SK-N-SH treated with all-trans-retinoic acid at 6 μM for 48 hours (cell line): ENCODE results near the gene TPRG1.

Source experiments
- ATAC-seq: fragments of 200-7000 bp; cut with Tn5 transposase; 3 replicates; pipeline ENCODE4 v1.9.1; 2020; ENCODE audit warnings: mild to moderate bottlenecking, moderate library complexity
- ARNTL ChIP-seq: fragments of 450-650 bp; formaldehyde crosslinking; IDR thresholded peaks from 2 replicates; pipeline ENCODE4 v1.5.0; 2020; ENCODE audit warnings: low read depth, mild to moderate bottlenecking, moderate library complexity, borderline replicate concordance
- BACH2 ChIP-seq: fragments of 250-450 bp; sonication (Bioruptor Pico); IDR thresholded peaks from 2 replicates; pipeline ENCODE4 v1.9.0; 2021; ENCODE audit warnings: mild to moderate bottlenecking, borderline replicate concordance
- CREB5 ChIP-seq: fragments of 250-450 bp; sonication (Bioruptor Pico); IDR thresholded peaks from 2 replicates; pipeline ENCODE4 v1.5.1; 2020; ENCODE audit warnings: low read depth, mild to moderate bottlenecking, moderate library complexity
- CSDC2 ChIP-seq: fragments of 250-450 bp; sonication (Bioruptor Pico); IDR thresholded peaks from 2 replicates; pipeline ENCODE4 v1.5.0; 2020; ENCODE audit warnings: mild to moderate bottlenecking, moderate library complexity
- CSRNP3 ChIP-seq: fragments of 250-450 bp; sonication (Bioruptor Pico); IDR thresholded peaks from 2 replicates; pipeline ENCODE4 v1.5.1; 2021; ENCODE audit warnings: mild to moderate bottlenecking, moderate library complexity
- ESRRG ChIP-seq: fragments of 250-450 bp; sonication (Bioruptor Pico); IDR thresholded peaks from 2 replicates; pipeline ENCODE4 v1.6.1; 2021; ENCODE audit warnings: mild to moderate bottlenecking
- GLIS3 ChIP-seq: fragments of 250-450 bp; sonication (Bioruptor Pico); IDR thresholded peaks from 2 replicates; pipeline ENCODE4 v1.5.0; 2020; ENCODE audit warnings: mild to moderate bottlenecking, moderate library complexity
- ISL1 ChIP-seq: fragments of 250-450 bp; sonication (Bioruptor Pico); IDR thresholded peaks from 2 replicates; pipeline ENCODE4 v2.1.2; 2022; ENCODE audit warnings: mild to moderate bottlenecking, moderate library complexity
- OSR1 ChIP-seq: fragments of 250-450 bp; sonication (Bioruptor Pico); IDR thresholded peaks from 2 replicates; pipeline ENCODE4 v1.8.0; 2022; ENCODE audit warnings: moderate library complexity, mild to moderate bottlenecking, inconsistent platforms
- PATZ1 ChIP-seq: fragments of 250-450 bp; sonication (Bioruptor Pico); IDR thresholded peaks from 2 replicates; pipeline ENCODE4 v1.8.0; 2020; ENCODE audit warnings: mild to moderate bottlenecking, moderate library complexity, borderline replicate concordance
- POU6F1 ChIP-seq: fragments of 250-450 bp; sonication (Bioruptor Pico); IDR thresholded peaks from 2 replicates; pipeline ENCODE4 v1.8.0; 2021; ENCODE audit warnings: low read depth, mild to moderate bottlenecking, moderate library complexity, borderline replicate concordance
- PPARA ChIP-seq: fragments of 250-450 bp; sonication (Bioruptor Pico); IDR thresholded peaks from 2 replicates; pipeline ENCODE4 v1.5.0; 2020; ENCODE audit warnings: mild to moderate bottlenecking, borderline replicate concordance
- RARB ChIP-seq: fragments of 250-450 bp; sonication (Bioruptor Pico); IDR thresholded peaks from 2 replicates; pipeline ENCODE4 v1.8.0; 2021; ENCODE audit warnings: mild to moderate bottlenecking, moderate library complexity
- SNAI2 ChIP-seq: fragments of 250-450 bp; sonication (Bioruptor Pico); IDR thresholded peaks from 2 replicates; pipeline ENCODE4 v1.5.0; 2020; ENCODE audit warnings: mild to moderate bottlenecking, moderate library complexity
- TCF4 ChIP-seq: fragments of 250-450 bp; sonication (Bioruptor Pico); IDR thresholded peaks from 2 replicates; pipeline ENCODE4 v1.8.0; 2021; ENCODE audit warnings: mild to moderate bottlenecking, moderate library complexity, borderline replicate concordance
- TOX ChIP-seq: fragments of 250-450 bp; sonication (Bioruptor Pico); IDR thresholded peaks from 2 replicates; pipeline ENCODE4 v1.8.0; 2021; ENCODE audit warnings: mild to moderate bottlenecking, moderate library complexity, borderline replicate concordance
- ZC3H10 ChIP-seq: fragments of 250-450 bp; sonication (Bioruptor Pico); IDR thresholded peaks from 2 replicates; pipeline ENCODE4 v1.5.1; 2021; ENCODE audit warnings: mild to moderate bottlenecking, moderate library complexity
- ZFP3 ChIP-seq: fragments of 250-450 bp; sonication (Bioruptor Pico); IDR thresholded peaks from 2 replicates; pipeline ENCODE4 v1.5.0; 2020; ENCODE audit warnings: mild to moderate bottlenecking, moderate library complexity
- ZFP30 ChIP-seq: fragments of 450-650 bp; formaldehyde crosslinking; IDR thresholded peaks from 2 replicates; pipeline ENCODE4 v1.5.0; 2022; ENCODE audit warnings: mild to moderate bottlenecking, moderate library complexity
- ZNF565 ChIP-seq: fragments of 450-650 bp; formaldehyde crosslinking; conservative IDR thresholded peaks from 2 replicates; pipeline ENCODE4 v1.5.0; 2020; ENCODE audit warnings: low read depth, mild to moderate bottlenecking, moderate library complexity
- ZNF70 ChIP-seq: fragments of 450-650 bp; formaldehyde crosslinking; IDR thresholded peaks from 2 replicates; pipeline ENCODE4 v1.5.0; 2020; ENCODE audit warnings: mild to moderate bottlenecking, moderate library complexity
- ZNF8 ChIP-seq: fragments of 450-650 bp; formaldehyde crosslinking; IDR thresholded peaks from 2 replicates; pipeline ENCODE4 v1.5.0; 2020; ENCODE audit warnings: mild to moderate bottlenecking, moderate library complexity

TPRG1 gene

GRCh38 chr3:189300345-189300744, 128.6 kb downstream of the TPRG1 start (continued):
- TF ChIP-seq CREB5 (CRISPR knock-in tag) (no peak), ESRRG (CRISPR knock-in tag) (no peak), ZFP3 (CRISPR knock-in tag) (no peak), TCF4 (no peak), SNAI2 (CRISPR knock-in tag) (no peak), ZNF8 (CRISPR knock-in tag) (no peak), POU6F1 (CRISPR knock-in tag) (no peak), ZFP30 (CRISPR knock-in tag) (no peak)

GRCh38 chr3:189301479-189301878, 129.7 kb downstream of the TPRG1 start:
- TF ChIP-seq ZNF8 (CRISPR knock-in tag): no peak
- no peak for TF ChIP-seq TOX (CRISPR knock-in tag)
- TF ChIP-seq PATZ1 (CRISPR knock-in tag): no peak
- TF ChIP-seq PPARA (CRISPR knock-in tag): no peak
- TF ChIP-seq CSDC2: no peak
- no peak for TF ChIP-seq CSRNP3
- TF ChIP-seq RARB: no peak
- no peak for TF ChIP-seq CREB5 (CRISPR knock-in tag)
- TF ChIP-seq ZFP3 (CRISPR knock-in tag): no peak
- no peak for TF ChIP-seq BACH2 (CRISPR knock-in tag)
- TF ChIP-seq SNAI2 (CRISPR knock-in tag): no peak
- no peak for TF ChIP-seq ZNF565
- no peak for TF ChIP-seq ESRRG (CRISPR knock-in tag)
- no peak for TF ChIP-seq TCF4
- TF ChIP-seq ZNF70: no peak
- TF ChIP-seq ISL1 (CRISPR knock-in tag): no peak
- no peak for TF ChIP-seq ZC3H10
- no peak for TF ChIP-seq OSR1 (CRISPR knock-in tag)
- ATAC-seq: no peak

GRCh38 chr3:189303584-189303983, 131.8 kb downstream of the TPRG1 start:
- no peak for ATAC-seq
- TF ChIP-seq CSDC2 (no peak), ZFP30 (CRISPR knock-in tag) (no peak), PPARA (CRISPR knock-in tag) (no peak), ZNF565 (no peak), ARNTL (CRISPR knock-in tag) (no peak), ESRRG (CRISPR knock-in tag) (no peak), ZNF70 (no peak), PATZ1 (CRISPR knock-in tag) (no peak), TOX (CRISPR knock-in tag) (no peak), GLIS3 (CRISPR knock-in tag) (no peak), CREB5 (CRISPR knock-in tag) (no peak), SNAI2 (CRISPR knock-in tag) (no peak), RARB (no peak), TCF4 (no peak), ZC3H10 (no peak), ZFP3 (CRISPR knock-in tag) (no peak), POU6F1 (CRISPR knock-in tag) (no peak)
